Measurements from ENCODE around the gene HIBCH.

GRCh38 chr2:190301032-190301431, 18.6 kb downstream of the HIBCH start:
- TF ChIP-seq POLR2A (IDR thresholded peaks at IDR 0.05; ENCODE audit: low read depth, low read length) (no peak), CTCF (conservative IDR thresholded peaks at IDR 0.05; ENCODE audit: low read depth, low read length) (no peak), RFX5 (IDR thresholded peaks at IDR 0.05; ENCODE audit: low read depth, low read length) (no peak)
